SJCRH30 (cell line): ENCODE data around the gene PLPP2. TPM values are rescaled to one million over a fixed set of nuclear protein-coding genes. Genes with fewer than 3 reads are reported as not detected.

Experiments
- DNase-seq, 2 experiments: peaks; one replicate each; pipeline ENCODE4 v3.0.0-alpha.2; 2015 to 2020
- H3K27ac ChIP-seq: fragments of 250-450 bp; sonication (Bioruptor Pico); 2 replicates; pipeline ENCODE4 v1.5.1; 2020; ENCODE audit warnings: mild to moderate bottlenecking, moderate library complexity
- H3K27me3 ChIP-seq: fragments of 250-450 bp; sonication (Bioruptor Pico); 2 replicates; pipeline ENCODE4 v1.5.1; 2020; ENCODE audit warnings: mild to moderate bottlenecking, moderate library complexity
- H3K36me3 ChIP-seq: fragments of 250-450 bp; sonication (Bioruptor Pico); 2 replicates; pipeline ENCODE4 v1.5.1; 2020; ENCODE audit warnings: mild to moderate bottlenecking, moderate library complexity
- H3K4me1 ChIP-seq: fragments of 250-450 bp; sonication (Bioruptor Pico); 2 replicates; pipeline ENCODE4 v1.5.1; 2020; ENCODE audit warnings: mild to moderate bottlenecking, moderate library complexity
- H3K4me3 ChIP-seq: fragments of 250-450 bp; sonication (Bioruptor Pico); 2 replicates; pipeline ENCODE4 v1.5.1; 2020; ENCODE audit warnings: mild to moderate bottlenecking, moderate library complexity
- H3K9me3 ChIP-seq: fragments of 250-450 bp; sonication (Bioruptor Pico); replicated peaks from 2 replicates; pipeline ENCODE4 v1.5.1; 2020; ENCODE audit warnings: mild to moderate bottlenecking, moderate library complexity
- total RNA-seq: library from RNA; depleted of rRNA; stranded (reverse); fragments of >200 nt; shearing (Covaris generic); gene quantifications from 2 replicates; pipeline ENCODE4 v1.2.3, GENCODE V29; 2014

The PLPP2 gene
- total RNA-seq, 1 experiment from 2014 or later: 0.04 TPM

DNA sequence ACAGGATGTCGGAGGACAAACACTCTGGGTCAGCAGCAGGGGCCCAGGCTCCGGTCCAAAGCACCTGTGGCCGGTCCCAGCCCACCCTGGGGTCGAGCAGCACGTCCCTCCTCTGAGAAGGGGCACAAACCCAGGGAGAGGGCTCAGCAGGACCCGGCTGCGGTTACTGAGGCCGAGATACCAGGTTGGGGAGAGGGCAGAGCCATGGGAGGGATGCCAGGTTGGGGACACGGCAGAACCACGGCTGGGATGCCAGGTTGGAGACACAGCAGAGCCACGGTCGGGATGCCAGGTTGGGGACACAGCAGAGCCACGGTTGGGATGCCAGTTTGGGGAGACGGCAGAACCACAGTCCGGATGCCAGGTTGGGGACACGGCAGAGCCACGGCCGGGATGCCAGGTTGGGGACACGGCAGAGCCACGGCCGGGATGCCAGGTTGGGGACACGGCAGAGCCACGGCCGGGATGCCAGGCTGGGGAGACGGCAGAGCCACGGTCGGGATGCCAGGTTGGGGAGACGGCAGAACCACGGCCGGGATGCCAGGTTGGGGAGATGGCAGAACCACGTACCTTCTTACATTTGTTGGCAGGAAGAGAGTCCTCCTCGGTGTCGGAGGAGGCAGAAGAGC is 34.8 kb upstream of the PLPP2 start:
- no peaks in the 10 kb centered on the region for H3K9me3 ChIP-seq
- H3K36me3 ChIP-seq: peaks cover 61% of the 10 kb centered on the region

DNA sequence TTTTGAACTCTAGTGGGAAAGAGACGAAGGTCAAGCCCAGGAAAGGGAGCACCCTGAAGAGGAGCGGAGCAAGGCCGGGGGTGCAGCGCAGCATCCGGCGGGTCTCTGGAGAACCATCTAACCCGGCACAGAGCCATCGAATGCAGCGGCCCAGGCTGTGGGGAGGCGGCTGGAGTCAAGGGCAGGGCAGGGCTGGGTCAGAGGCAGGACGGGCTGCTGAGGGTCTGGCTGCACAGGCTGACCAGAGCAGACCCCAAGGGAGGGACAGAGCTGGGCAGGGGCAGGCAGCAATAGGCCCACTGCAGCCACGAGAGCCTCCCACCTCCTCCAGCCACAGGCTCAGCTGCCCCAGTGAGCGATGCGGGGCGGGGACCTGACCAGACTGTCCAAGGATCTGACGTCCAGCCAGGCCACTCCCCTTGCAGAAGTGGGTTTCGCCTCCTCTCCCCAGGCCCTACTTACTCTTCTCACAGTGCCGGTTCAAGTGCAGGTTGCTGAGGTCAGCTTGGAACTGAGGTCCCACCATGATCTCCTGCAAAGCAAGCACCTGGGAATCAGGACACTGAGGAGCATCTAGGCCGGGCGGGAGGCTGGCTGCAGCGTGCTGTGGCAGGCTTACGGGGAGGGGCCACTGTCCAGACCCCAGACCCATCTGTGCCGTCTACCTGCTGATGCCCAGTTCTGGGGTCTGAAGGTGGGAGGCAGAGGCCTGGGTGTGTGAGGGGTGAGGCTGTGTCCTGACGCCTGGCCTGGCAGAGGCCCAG is 34.2 kb upstream of the PLPP2 start:
- H3K9me3 ChIP-seq: no peaks in the 10 kb centered on the region
- H3K27me3 ChIP-seq: no peaks in the 10 kb centered on the region
- peaks cover 55% of the 10 kb centered on the region for H3K36me3 ChIP-seq

More for the DNA sequence above, 34.8 kb upstream of the PLPP2 start:
- H3K4me1 ChIP-seq: no peaks in the 10 kb centered on the region
- no peaks in the 10 kb centered on the region for H3K27me3 ChIP-seq
- H3K4me3 ChIP-seq: no peak overlapping the region
- DNase-seq: no peak
- H3K27ac ChIP-seq: no peak overlapping the region

DNA sequence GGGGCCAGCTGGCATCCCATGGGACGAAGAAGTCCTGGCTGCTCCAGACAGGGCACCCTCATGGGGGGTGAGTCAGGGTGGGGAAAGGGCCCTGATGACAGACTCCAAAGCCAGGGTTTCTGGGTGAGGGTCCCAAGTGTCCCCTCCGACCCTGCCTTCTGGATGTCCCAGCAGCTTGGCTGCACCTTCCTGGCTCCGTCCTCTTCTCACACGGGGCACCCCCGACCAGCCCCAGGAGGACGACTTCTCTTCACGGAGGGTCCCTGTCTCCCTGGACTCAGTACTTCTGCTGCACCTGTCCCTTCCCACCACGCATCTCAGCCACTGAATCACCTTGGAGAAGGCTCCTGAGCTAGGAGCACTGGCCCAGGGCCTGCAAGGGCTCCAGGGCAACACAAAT is 33.5 kb upstream of the PLPP2 start:
- peaks cover 50% of the 10 kb centered on the region for H3K36me3 ChIP-seq
- H3K27me3 ChIP-seq: no peaks in the 10 kb centered on the region
- H3K9me3 ChIP-seq: no peaks in the 10 kb centered on the region
- no peak overlapping the region for H3K27ac ChIP-seq
- DNase-seq: no peak
- H3K4me1 ChIP-seq: no peaks in the 10 kb centered on the region
- no peak overlapping the region for H3K4me3 ChIP-seq

More for the DNA sequence above, 34.2 kb upstream of the PLPP2 start:
- no peak overlapping the region for H3K4me3 ChIP-seq
- H3K27ac ChIP-seq: no peak overlapping the region
- H3K4me1 ChIP-seq: no peaks in the 10 kb centered on the region
- no peak for DNase-seq

GRCh38 chr19:322616-323015 is 31.4 kb upstream of the PLPP2 start:
- Histone ChIP-seq H3K4me1 (no peaks in the 10 kb centered on the region), H3K9me3 (no peaks in the 10 kb centered on the region), H3K27me3 (no peaks in the 10 kb centered on the region), H3K27ac (no peak overlapping the region), H3K4me3 (no peak overlapping the region), H3K36me3 (peaks cover 35% of the 10 kb centered on the region)
- DNase-seq: no peak

- Histone ChIP-seq H3K27ac (no peak overlapping the region), H3K36me3 (peaks cover 20% of the 10 kb centered on the region), H3K9me3 (no peaks in the 10 kb centered on the region), H3K4me1 (no peaks in the 10 kb centered on the region), H3K27me3 (no peaks in the 10 kb centered on the region), H3K4me3 (no peak overlapping the region)
- DNase-seq: no peak
These were observed 27.2 kb upstream of the PLPP2 start for GRCh38 chr19:318509-318774.

GRCh38 chr19:317710-318508 is 26.7 kb upstream of the PLPP2 start:
- DNase-seq: no peak
- H3K4me1 ChIP-seq: no peaks in the 10 kb centered on the region
- no peak overlapping the region for H3K27ac ChIP-seq

GRCh38 chr19:315811-316210 is 24.6 kb upstream of the PLPP2 start:
- no peak overlapping the region for H3K4me3 ChIP-seq
- H3K27ac ChIP-seq: no peak overlapping the region
- no peak for DNase-seq
- H3K9me3 ChIP-seq: no peaks in the 10 kb centered on the region
- H3K4me1 ChIP-seq: no peaks in the 10 kb centered on the region
- H3K36me3 ChIP-seq: peaks cover 14% of the 10 kb centered on the region
- H3K27me3 ChIP-seq: no peaks in the 10 kb centered on the region

More at GRCh38 chr19:317710-318508, 26.7 kb upstream of the PLPP2 start:
- Histone ChIP-seq H3K4me3 (no peak overlapping the region), H3K27me3 (no peaks in the 10 kb centered on the region), H3K36me3 (peaks cover 20% of the 10 kb centered on the region), H3K9me3 (no peaks in the 10 kb centered on the region)

DNA sequence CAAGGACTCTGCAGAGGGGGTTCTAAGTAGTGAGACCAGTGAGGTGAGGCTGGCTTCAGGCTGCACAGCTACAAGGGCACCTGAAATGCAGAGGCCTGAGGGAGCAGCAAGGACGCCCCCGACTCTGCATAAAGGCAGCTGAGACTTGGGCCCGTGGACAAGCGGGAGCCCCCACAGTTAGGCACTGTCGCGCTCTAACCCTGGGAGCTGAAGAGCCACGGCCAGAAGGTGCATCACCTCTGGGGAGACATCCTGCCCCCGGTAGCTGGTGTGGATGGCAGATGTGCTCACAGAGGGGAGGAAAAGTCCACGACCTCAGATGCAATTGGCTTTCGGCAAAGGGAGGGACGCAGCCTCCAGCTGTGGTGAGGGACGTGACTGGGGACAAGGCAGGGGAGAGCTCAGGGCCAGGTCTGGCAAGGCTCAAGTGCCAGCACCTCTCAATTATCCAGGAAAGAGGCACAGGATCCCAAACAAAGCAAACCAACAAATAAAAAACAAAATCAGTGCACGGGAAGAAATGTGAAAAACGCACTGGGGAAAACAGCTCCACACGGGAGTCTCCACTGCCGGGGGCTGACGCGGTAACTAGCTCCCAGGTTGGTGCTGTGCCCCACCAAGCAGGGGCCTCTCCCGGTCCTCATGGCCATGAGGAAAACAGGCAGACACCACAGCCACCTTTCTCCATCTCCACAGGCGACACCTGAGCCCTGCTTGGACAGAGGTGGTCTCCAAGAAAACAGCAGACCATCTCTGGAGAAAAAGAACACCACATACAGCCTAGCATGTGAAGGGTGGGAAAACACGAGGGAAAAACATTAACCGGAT is 23.0 kb upstream of the PLPP2 start:
- Histone ChIP-seq H3K4me3 (no peak overlapping the region), H3K4me1 (no peaks in the 10 kb centered on the region), H3K36me3 (peaks cover 14% of the 10 kb centered on the region), H3K9me3 (no peaks in the 10 kb centered on the region), H3K27ac (no peak overlapping the region), H3K27me3 (no peaks in the 10 kb centered on the region)
- DNase-seq: no peak

DNA sequence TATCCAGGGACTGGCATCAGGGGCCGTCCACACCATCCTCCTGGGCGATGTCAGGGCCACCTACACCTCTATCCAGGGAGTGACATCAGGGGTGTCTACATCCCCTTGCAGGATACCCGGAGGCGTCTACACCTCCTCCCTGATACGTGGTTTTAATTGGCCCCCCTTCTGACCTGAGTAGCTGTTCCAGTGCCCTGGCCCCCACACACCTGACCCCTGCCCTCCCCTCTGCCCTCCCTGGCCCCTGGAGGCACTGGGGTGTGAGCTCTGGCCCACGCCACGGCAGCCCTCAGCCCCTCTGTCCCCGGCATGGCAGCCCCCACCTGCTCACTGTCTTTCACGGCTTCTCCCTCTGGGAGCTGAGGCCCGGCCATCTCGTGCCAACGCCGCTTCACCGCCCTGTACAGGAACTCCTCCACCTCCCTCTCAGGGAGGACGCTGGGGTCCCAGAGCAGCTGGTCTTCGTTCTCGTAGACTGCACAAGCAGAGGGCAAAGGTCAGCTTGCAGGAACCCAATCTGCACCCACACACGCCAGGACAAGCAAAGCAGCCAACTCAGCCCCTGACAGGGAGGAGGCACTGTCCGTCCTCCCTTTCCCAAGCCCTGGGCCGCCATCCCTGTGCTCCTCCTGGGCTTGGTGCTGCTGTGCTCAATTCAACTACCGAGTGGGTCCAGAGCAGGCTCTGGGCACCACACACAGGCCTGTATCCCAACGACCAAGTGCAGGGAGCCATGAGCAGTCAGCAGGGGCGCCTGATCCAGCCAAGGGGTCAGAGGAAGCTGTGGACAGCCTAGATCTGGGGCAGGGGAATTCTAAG is 22.2 kb upstream of the PLPP2 start:
- Histone ChIP-seq H3K36me3 (peaks cover 14% of the 10 kb centered on the region), H3K27me3 (no peaks in the 10 kb centered on the region), H3K9me3 (no peaks in the 10 kb centered on the region), H3K4me1 (no peaks in the 10 kb centered on the region), H3K4me3 (no peak overlapping the region), H3K27ac (no peak overlapping the region)
- DNase-seq: no peak

DNA sequence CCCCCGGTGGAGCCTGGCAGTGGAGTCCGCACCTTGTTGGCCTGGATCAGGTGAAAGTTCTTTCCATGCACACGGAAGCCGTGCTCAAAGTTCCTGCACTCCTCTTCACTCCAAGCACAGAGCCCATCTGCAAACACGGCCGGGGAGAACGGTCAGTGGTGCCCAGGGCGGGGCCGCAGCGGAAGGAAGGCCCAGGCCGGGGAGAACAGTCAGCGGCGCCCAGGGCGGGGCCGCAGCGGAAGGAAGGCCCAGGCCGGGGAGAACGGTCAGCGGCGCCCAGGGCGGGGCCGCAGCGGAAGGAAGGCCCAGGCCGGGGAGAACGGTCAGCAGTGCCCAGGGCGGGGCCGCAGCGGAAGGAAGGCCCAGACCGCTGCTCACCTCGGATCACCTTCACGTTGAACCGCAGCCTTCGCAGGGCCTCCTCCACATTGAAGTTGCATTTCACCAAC is 20.6 kb upstream of the PLPP2 start:
- no peaks in the 10 kb centered on the region for H3K27me3 ChIP-seq
- no peak overlapping the region for H3K4me3 ChIP-seq
- no peaks in the 10 kb centered on the region for H3K4me1 ChIP-seq
- no peaks in the 10 kb centered on the region for H3K9me3 ChIP-seq
- DNase-seq: no peak
- peaks cover 12% of the 10 kb centered on the region for H3K36me3 ChIP-seq
- no peak overlapping the region for H3K27ac ChIP-seq

DNA sequence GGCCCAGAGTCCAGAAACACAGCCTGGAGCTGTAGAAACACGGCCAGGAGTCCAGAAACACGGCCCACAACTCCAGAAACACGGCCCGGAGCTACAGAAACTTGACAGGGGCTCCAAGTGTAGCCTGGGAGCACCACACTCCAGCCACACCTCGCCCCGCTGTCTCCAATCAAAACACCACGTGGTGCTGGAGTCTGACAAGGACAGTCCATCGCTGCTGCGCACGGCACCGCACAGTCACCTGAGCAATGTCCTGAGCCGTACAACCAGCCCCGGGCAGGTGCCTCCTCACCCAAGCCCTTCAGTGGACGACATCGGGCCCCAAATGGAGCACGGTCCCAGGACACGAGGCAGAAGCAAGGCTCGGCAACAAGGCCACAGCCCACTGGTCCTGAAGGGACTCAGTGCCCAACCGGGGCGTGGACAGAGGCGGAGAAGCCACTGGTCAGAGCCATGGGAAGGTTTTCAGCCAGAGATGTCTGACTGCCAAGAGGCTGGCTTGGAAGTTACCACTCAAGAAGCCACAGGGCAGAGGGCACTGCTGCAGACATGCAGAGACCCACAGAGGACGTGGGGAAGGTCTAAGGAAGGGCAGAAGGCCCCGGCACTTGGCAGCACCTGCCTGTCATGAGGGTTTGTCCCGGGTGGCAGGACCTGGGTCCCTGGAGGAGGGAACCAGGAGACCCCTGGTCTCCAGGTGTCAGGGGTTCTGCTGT is 19.7 kb upstream of the PLPP2 start:
- Histone ChIP-seq H3K27me3 (no peaks in the 10 kb centered on the region), H3K9me3 (no peaks in the 10 kb centered on the region), H3K4me3 (no peak overlapping the region), H3K27ac (no peak overlapping the region), H3K4me1 (no peaks in the 10 kb centered on the region), H3K36me3 (peaks cover 14% of the 10 kb centered on the region)
- no peak for DNase-seq

GRCh38 chr19:310141-310651 is 19.0 kb upstream of the PLPP2 start:
- Histone ChIP-seq H3K4me3 (no peak overlapping the region), H3K9me3 (no peaks in the 10 kb centered on the region), H3K4me1 (no peaks in the 10 kb centered on the region), H3K27me3 (no peaks in the 10 kb centered on the region), H3K27ac (no peak overlapping the region), H3K36me3 (peaks cover 12% of the 10 kb centered on the region)
- DNase-seq: no peak

DNA sequence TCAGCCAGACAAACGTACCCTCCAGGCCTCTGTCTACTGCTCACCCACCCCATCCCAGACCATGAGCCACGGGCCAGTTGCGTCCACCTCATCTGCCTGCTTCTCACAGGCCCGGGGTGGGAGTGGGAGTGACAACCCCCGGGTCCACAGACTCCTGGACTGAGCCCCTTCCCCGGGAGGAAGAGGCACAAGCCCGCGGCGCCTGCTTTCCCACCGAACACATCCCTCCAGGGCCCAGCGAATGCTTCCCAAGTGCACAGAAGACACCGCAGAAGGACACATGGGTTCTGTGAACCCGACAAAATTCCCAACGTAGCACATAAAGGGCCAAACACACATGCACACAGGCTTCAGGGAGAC is 18.0 kb upstream of the PLPP2 start:
- peaks cover 12% of the 10 kb centered on the region for H3K36me3 ChIP-seq
- no peaks in the 10 kb centered on the region for H3K4me1 ChIP-seq
- H3K4me3 ChIP-seq: no peak overlapping the region
- H3K9me3 ChIP-seq: no peaks in the 10 kb centered on the region
- H3K27me3 ChIP-seq: no peaks in the 10 kb centered on the region
- DNase-seq: no peak
- H3K27ac ChIP-seq: no peak overlapping the region
